Large intestine (tissue), 3 donors: Measurements from ENCODE around the gene NEIL1. TPM values are rescaled to one million over a fixed set of nuclear protein-coding genes. Genes with fewer than 3 reads are reported as not detected.

Source experiments
- DNase-seq, 2 donors: peaks; one replicate each; pipeline versions ENCODE4 v3.0.0 to v3.0.0-alpha.2; 2013
- H3K27ac ChIP-seq: one replicate; pipeline ENCODE4 v1.5.1; 2013; ENCODE audit warnings: low read length
- H3K27me3 ChIP-seq: 2 replicates; pipeline ENCODE4 v1.6.1; 2013; ENCODE audit warnings: low read length; ENCODE audit not compliant: control insufficient read depth, insufficient read depth
- H3K36me3 ChIP-seq: 2 replicates; pipeline ENCODE4 v1.6.1; 2013; ENCODE audit warnings: low read length; ENCODE audit not compliant: control insufficient read depth, insufficient read depth
- H3K4me1 ChIP-seq: one replicate; pipeline ENCODE4 v1.6.1; 2013; ENCODE audit warnings: low read length; ENCODE audit not compliant: control insufficient read depth, insufficient read depth
- H3K4me3 ChIP-seq: one replicate; pipeline ENCODE4 v1.5.1; 2013; ENCODE audit warnings: low read length
- H3K9me3 ChIP-seq: one replicate; pipeline ENCODE4 v1.6.1; 2013; ENCODE audit warnings: mild to moderate bottlenecking, low read depth, low read length, moderate library complexity; ENCODE audit not compliant: control insufficient read depth
- WGBS: methylation state at CpG from one replicate; pipeline ENCODE4 v1.1.5; 2013; ENCODE audit warnings: low lambda C conversion rate; ENCODE audit not compliant: insufficient coverage; 5-methylcytosine and 5-hydroxymethylcytosine counted together
- polyA plus RNA-seq: library from polyadenylated mRNA; unstranded; fragments of 120-200 nt; gene quantifications from one replicate; pipeline ENCODE4 v1.2.1, GENCODE V29; 2013

The NEIL1 gene
- polyA plus RNA-seq, 1 donor = 44.5 TPM

GRCh38 chr15:75356517-75356916, 9.7 kb downstream of the NEIL1 start:
- Histone ChIP-seq H3K27me3 (no peaks in the 10 kb centered on the region), H3K4me1 (no peaks in the 10 kb centered on the region), H3K27ac (no peak overlapping the region), H3K36me3 (peaks cover 72% of the 10 kb centered on the region), H3K4me3 (no peak overlapping the region), H3K9me3 (no peaks in the 10 kb centered on the region)
- no CpG with 5 or more reads among the region's 20 CpGs for WGBS
- DNase-seq = no peak

- Histone ChIP-seq H3K9me3 (no peaks in the 10 kb centered on the region), H3K4me3 (no peak overlapping the region), H3K27me3 (no peaks in the 10 kb centered on the region), H3K27ac (no peak overlapping the region), H3K4me1 (no peaks in the 10 kb centered on the region), H3K36me3 (peaks cover 86% of the 10 kb centered on the region)
- no peak for DNase-seq
- WGBS = no CpG with 5 or more reads among the region's 17 CpGs
Observed at GRCh38 chr15:75357976-75358673, 11.3 kb downstream of the NEIL1 start.

- no peak overlapping the region for H3K27ac ChIP-seq
- no peak for DNase-seq
- no CpG with 5 or more reads among the region's 10 CpGs for WGBS
- no peaks in the 10 kb centered on the region for H3K9me3 ChIP-seq
- H3K36me3 ChIP-seq = peaks cover 87% of the 10 kb centered on the region
- H3K4me3 ChIP-seq = no peak overlapping the region
- H3K27me3 ChIP-seq = no peaks in the 10 kb centered on the region
- H3K4me1 ChIP-seq = no peaks in the 10 kb centered on the region
Observed at GRCh38 chr15:75358771-75359536, 12.1 kb downstream of the NEIL1 start.

GRCh38 chr15:75359537-75360250, 12.9 kb downstream of the NEIL1 start:
- WGBS = no CpG with 5 or more reads among the region's 15 CpGs
- Histone ChIP-seq H3K4me1 (no peaks in the 10 kb centered on the region), H3K9me3 (no peaks in the 10 kb centered on the region), H3K36me3 (peaks cover 91% of the 10 kb centered on the region), H3K27me3 (no peaks in the 10 kb centered on the region), H3K4me3 (no peak overlapping the region), H3K27ac (no peak overlapping the region)
- no peak for DNase-seq

GRCh38 chr15:75360391-75360790, 13.6 kb downstream of the NEIL1 start:
- H3K27me3 ChIP-seq = no peaks in the 10 kb centered on the region
- H3K4me3 ChIP-seq = no peak overlapping the region
- no peaks in the 10 kb centered on the region for H3K9me3 ChIP-seq
- no peak for DNase-seq
- no CpG with 5 or more reads among the region's 1 CpG for WGBS
- no peak overlapping the region for H3K27ac ChIP-seq
- H3K4me1 ChIP-seq = no peaks in the 10 kb centered on the region
- H3K36me3 ChIP-seq = peaks cover 92% of the 10 kb centered on the region

GRCh38 chr15:75360856-75361255, 14.0 kb downstream of the NEIL1 start:
- Histone ChIP-seq H3K27me3 (no peaks in the 10 kb centered on the region), H3K9me3 (no peaks in the 10 kb centered on the region), H3K36me3 (peaks cover 93% of the 10 kb centered on the region), H3K27ac (no peak overlapping the region), H3K4me1 (no peaks in the 10 kb centered on the region), H3K4me3 (no peak overlapping the region)
- WGBS = no CpG with 5 or more reads among the region's 7 CpGs
- no peak for DNase-seq

- Histone ChIP-seq H3K27ac (no peak overlapping the region), H3K4me1 (no peaks in the 10 kb centered on the region), H3K4me3 (no peak overlapping the region), H3K36me3 (peaks cover 93% of the 10 kb centered on the region), H3K9me3 (no peaks in the 10 kb centered on the region), H3K27me3 (no peaks in the 10 kb centered on the region)
- no CpG with 5 or more reads among the region's 10 CpGs for WGBS
- DNase-seq = no peak
Observed at GRCh38 chr15:75361361-75361988, 14.6 kb downstream of the NEIL1 start.

- H3K36me3 ChIP-seq = peaks cover 93% of the 10 kb centered on the region
- no CpG with 5 or more reads among the region's 13 CpGs for WGBS
- no peak for DNase-seq
Observed at GRCh38 chr15:75361989-75362641, 15.3 kb downstream of the NEIL1 start.

GRCh38 chr15:75362642-75363249, 15.9 kb downstream of the NEIL1 start:
- no CpG with 5 or more reads among the region's 7 CpGs for WGBS
- no peak for DNase-seq
- no peak overlapping the region for H3K4me3 ChIP-seq
- no peaks in the 10 kb centered on the region for H3K27me3 ChIP-seq
- H3K4me1 ChIP-seq = peaks cover 7% of the 10 kb centered on the region
- no peaks in the 10 kb centered on the region for H3K9me3 ChIP-seq
- H3K36me3 ChIP-seq = peaks cover 95% of the 10 kb centered on the region
- no peak overlapping the region for H3K27ac ChIP-seq

More at GRCh38 chr15:75361989-75362641, 15.3 kb downstream of the NEIL1 start:
- Histone ChIP-seq H3K27ac (no peak overlapping the region), H3K27me3 (no peaks in the 10 kb centered on the region), H3K9me3 (no peaks in the 10 kb centered on the region), H3K4me1 (peaks cover under 1% of the 10 kb centered on the region), H3K4me3 (no peak overlapping the region)
